ENCODE data around the gene CASP10. TPM values are rescaled to one million over a fixed set of nuclear protein-coding genes. Genes with fewer than 3 reads are reported as not detected.
A peak's percentile ranks its signal among the peaks of the same experiment; 100 is the strongest.

CASP10 gene
- polyA plus RNA-seq, 1 donor = 19.9 TPM

- Histone ChIP-seq H3K4me1 (ENCODE audit: control insufficient read depth, insufficient read depth, low read length) (peaks cover 18% of the 10 kb centered on the region), H3K27me3 (ENCODE audit: control insufficient read depth, insufficient read depth, low read length) (no peaks in the 10 kb centered on the region), H3K27ac (ENCODE audit: low read length) (peak overlapping the region; percentile 97), H3K36me3 (ENCODE audit: control insufficient read depth, insufficient read depth, low read length) (no peaks in the 10 kb centered on the region), H3K4me3 (ENCODE audit: low read length) (peak overlapping the region; percentile 56), H3K9me3 (ENCODE audit: control insufficient read depth, low read depth, low read length) (no peaks in the 10 kb centered on the region)
- WGBS (ENCODE audit: insufficient coverage, low lambda C conversion rate) = no CpG with 5 or more reads among the region's 10 CpGs
- DNase-seq = peak; percentile 53 to 88
Observed at GRCh38 chr2:201257956-201258665, 75.2 kb downstream of the CASP10 start.

GRCh38 chr2:201258666-201259615, 76.0 kb downstream of the CASP10 start:
- 23% methylated on average over 5 of the region's 15 CpGs for WGBS (ENCODE audit: insufficient coverage, low lambda C conversion rate)
- Histone ChIP-seq H3K9me3 (ENCODE audit: control insufficient read depth, low read depth, low read length) (no peaks in the 10 kb centered on the region), H3K27ac (ENCODE audit: low read length) (peak overlapping the region; percentile 97), H3K36me3 (ENCODE audit: control insufficient read depth, insufficient read depth, low read length) (no peaks in the 10 kb centered on the region), H3K4me3 (ENCODE audit: low read length) (peak overlapping the region; percentile 56), H3K4me1 (ENCODE audit: control insufficient read depth, insufficient read depth, low read length) (peaks cover 18% of the 10 kb centered on the region), H3K27me3 (ENCODE audit: control insufficient read depth, insufficient read depth, low read length) (no peaks in the 10 kb centered on the region)
- DNase-seq = peak in 1 of 2 donors; percentile 15

GRCh38 chr2:201260302-201260800, 77.4 kb downstream of the CASP10 start, which contains the start of gene CASP8:
TSS of gene CASP8 (plus strand) at chr2:201260536. CDS start at chr2:201266487, 5,951 bp downstream.
- H3K27ac ChIP-seq (ENCODE audit: low read length) = peak within 1 kb of the TSS; percentile 97
- DNase-seq = peak in 1 of 2 donors; percentile 50
- no peaks in the 10 kb centered on the region for H3K36me3 ChIP-seq (ENCODE audit: control insufficient read depth, insufficient read depth, low read length)
- no peaks in the 10 kb centered on the region for H3K9me3 ChIP-seq (ENCODE audit: control insufficient read depth, low read depth, low read length)
- peak within 1 kb of the TSS; percentile 56 for H3K4me3 ChIP-seq (ENCODE audit: low read length)
- H3K4me1 ChIP-seq (ENCODE audit: control insufficient read depth, insufficient read depth, low read length) = peaks cover 13% of the 10 kb centered on the region
- H3K27me3 ChIP-seq (ENCODE audit: control insufficient read depth, insufficient read depth, low read length) = no peaks in the 10 kb centered on the region
- no CpG with 5 or more reads among the region's 10 CpGs for WGBS (ENCODE audit: insufficient coverage, low lambda C conversion rate)

GRCh38 chr2:201261471-201261870, 78.5 kb downstream of the CASP10 start:
- H3K27ac ChIP-seq (ENCODE audit: low read length) = no peak overlapping the region
- DNase-seq = no peak
- no peak overlapping the region for H3K4me3 ChIP-seq (ENCODE audit: low read length)
- no CpG with 5 or more reads among the region's 9 CpGs for WGBS (ENCODE audit: insufficient coverage, low lambda C conversion rate)
- H3K4me1 ChIP-seq (ENCODE audit: control insufficient read depth, insufficient read depth, low read length) = peaks cover 13% of the 10 kb centered on the region
- H3K27me3 ChIP-seq (ENCODE audit: control insufficient read depth, insufficient read depth, low read length) = no peaks in the 10 kb centered on the region
- peaks cover 4% of the 10 kb centered on the region for H3K36me3 ChIP-seq (ENCODE audit: control insufficient read depth, insufficient read depth, low read length)
- H3K9me3 ChIP-seq (ENCODE audit: control insufficient read depth, low read depth, low read length) = no peaks in the 10 kb centered on the region

- H3K4me3 ChIP-seq (ENCODE audit: low read length) = no peak overlapping the region
- peaks cover 13% of the 10 kb centered on the region for H3K4me1 ChIP-seq (ENCODE audit: control insufficient read depth, insufficient read depth, low read length)
Observed at GRCh38 chr2:201261906-201262305, 79.0 kb downstream of the CASP10 start.

GRCh38 chr2:201262718-201263117, 79.8 kb downstream of the CASP10 start:
- Histone ChIP-seq H3K4me3 (ENCODE audit: low read length) (no peak overlapping the region), H3K9me3 (ENCODE audit: control insufficient read depth, low read depth, low read length) (no peaks in the 10 kb centered on the region), H3K27ac (ENCODE audit: low read length) (no peak overlapping the region), H3K4me1 (ENCODE audit: control insufficient read depth, insufficient read depth, low read length) (peaks cover 11% of the 10 kb centered on the region), H3K36me3 (ENCODE audit: control insufficient read depth, insufficient read depth, low read length) (peaks cover 15% of the 10 kb centered on the region), H3K27me3 (ENCODE audit: control insufficient read depth, insufficient read depth, low read length) (no peaks in the 10 kb centered on the region)
- WGBS (ENCODE audit: insufficient coverage, low lambda C conversion rate) = 50% methylated on average over 2 of the region's 6 CpGs
- peak in 1 of 2 donors; percentile 25 for DNase-seq

More at GRCh38 chr2:201261906-201262305, 79.0 kb downstream of the CASP10 start:
- H3K27me3 ChIP-seq (ENCODE audit: control insufficient read depth, insufficient read depth, low read length) = no peaks in the 10 kb centered on the region
- no CpG with 5 or more reads among the region's 2 CpGs for WGBS (ENCODE audit: insufficient coverage, low lambda C conversion rate)
- H3K27ac ChIP-seq (ENCODE audit: low read length) = no peak overlapping the region
- H3K36me3 ChIP-seq (ENCODE audit: control insufficient read depth, insufficient read depth, low read length) = peaks cover 8% of the 10 kb centered on the region
- DNase-seq = no peak
- no peaks in the 10 kb centered on the region for H3K9me3 ChIP-seq (ENCODE audit: control insufficient read depth, low read depth, low read length)

- H3K4me1 ChIP-seq (ENCODE audit: control insufficient read depth, insufficient read depth, low read length) = peaks cover 11% of the 10 kb centered on the region
- H3K9me3 ChIP-seq (ENCODE audit: control insufficient read depth, low read depth, low read length) = no peaks in the 10 kb centered on the region
- no peak for DNase-seq
- H3K27ac ChIP-seq (ENCODE audit: low read length) = no peak overlapping the region
- peaks cover 24% of the 10 kb centered on the region for H3K36me3 ChIP-seq (ENCODE audit: control insufficient read depth, insufficient read depth, low read length)
- no peak overlapping the region for H3K4me3 ChIP-seq (ENCODE audit: low read length)
- H3K27me3 ChIP-seq (ENCODE audit: control insufficient read depth, insufficient read depth, low read length) = no peaks in the 10 kb centered on the region
- 100% methylated on average over 1 of the region's 2 CpGs for WGBS (ENCODE audit: insufficient coverage, low lambda C conversion rate)
Observed at GRCh38 chr2:201263779-201264178, 80.8 kb downstream of the CASP10 start.

GRCh38 chr2:201264472-201265173, 81.7 kb downstream of the CASP10 start:
- 80% methylated on average over 1 of the region's 7 CpGs for WGBS (ENCODE audit: insufficient coverage, low lambda C conversion rate)

GRCh38 chr2:201266629-201267028, 83.7 kb downstream of the CASP10 start:
- 90% methylated on average over 2 of the region's 2 CpGs for WGBS (ENCODE audit: insufficient coverage, low lambda C conversion rate)
- Histone ChIP-seq H3K36me3 (ENCODE audit: control insufficient read depth, insufficient read depth, low read length) (peaks cover 44% of the 10 kb centered on the region), H3K9me3 (ENCODE audit: control insufficient read depth, low read depth, low read length) (no peaks in the 10 kb centered on the region), H3K27me3 (ENCODE audit: control insufficient read depth, insufficient read depth, low read length) (no peaks in the 10 kb centered on the region), H3K4me3 (ENCODE audit: low read length) (no peak overlapping the region), H3K27ac (ENCODE audit: low read length) (no peak overlapping the region), H3K4me1 (ENCODE audit: control insufficient read depth, insufficient read depth, low read length) (no peaks in the 10 kb centered on the region)
- no peak for DNase-seq

More at GRCh38 chr2:201264472-201265173, 81.7 kb downstream of the CASP10 start:
- Histone ChIP-seq H3K36me3 (ENCODE audit: control insufficient read depth, insufficient read depth, low read length) (peaks cover 28% of the 10 kb centered on the region), H3K27ac (ENCODE audit: low read length) (no peak overlapping the region), H3K27me3 (ENCODE audit: control insufficient read depth, insufficient read depth, low read length) (no peaks in the 10 kb centered on the region), H3K4me3 (ENCODE audit: low read length) (no peak overlapping the region), H3K9me3 (ENCODE audit: control insufficient read depth, low read depth, low read length) (no peaks in the 10 kb centered on the region), H3K4me1 (ENCODE audit: control insufficient read depth, insufficient read depth, low read length) (peaks cover 6% of the 10 kb centered on the region)
- no peak for DNase-seq
